ENCODE results near the gene UQCRH.
"Not testable (repeated sequence)": the region's sequence is repeated elsewhere in the genome, so short reads cannot be mapped to it uniquely, and the experiment has no call there.

Gene UQCRH

DNA sequence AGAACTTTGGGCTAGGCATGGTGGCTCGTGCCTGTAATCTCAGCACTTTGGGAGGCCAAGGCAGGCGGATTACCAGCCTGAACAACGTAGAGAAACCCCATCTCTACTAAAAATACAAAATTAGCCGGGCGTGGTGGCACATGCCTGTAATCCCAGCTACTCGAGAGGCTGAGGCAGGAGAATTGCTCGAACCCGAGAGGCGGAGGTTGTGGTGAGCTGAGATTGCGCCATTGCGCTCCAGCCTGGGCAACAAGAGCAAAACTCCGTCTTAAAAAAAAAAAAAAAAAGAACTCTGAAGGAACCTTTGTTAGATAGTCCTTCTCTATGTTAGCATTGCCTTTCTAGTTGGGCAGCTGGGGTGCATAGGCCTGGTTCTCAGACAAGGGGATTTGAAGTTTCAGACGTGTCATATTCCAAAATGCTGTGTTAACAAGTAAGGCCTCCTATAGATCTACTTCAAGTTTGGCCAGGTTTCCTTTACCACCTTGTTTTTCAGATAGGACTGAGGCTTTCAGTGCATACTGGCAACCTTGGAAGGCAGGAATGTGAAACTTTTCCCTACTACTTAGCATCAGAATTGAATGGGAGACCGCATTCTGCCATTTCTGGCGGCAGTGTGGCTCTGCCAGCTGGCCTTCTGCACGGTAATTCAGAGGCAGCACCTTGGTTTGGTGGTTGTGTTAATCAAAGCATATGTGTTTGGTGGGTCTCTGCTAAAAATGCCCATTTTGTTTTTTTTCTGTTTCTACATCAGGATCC is 6.1 kb downstream of the UQCRH start:
- no peak for DNase-seq (ENCODE audit: insufficient read length, low spot score)
- no peak for FAIRE-seq
- TF ChIP-seq, protein P1, sequence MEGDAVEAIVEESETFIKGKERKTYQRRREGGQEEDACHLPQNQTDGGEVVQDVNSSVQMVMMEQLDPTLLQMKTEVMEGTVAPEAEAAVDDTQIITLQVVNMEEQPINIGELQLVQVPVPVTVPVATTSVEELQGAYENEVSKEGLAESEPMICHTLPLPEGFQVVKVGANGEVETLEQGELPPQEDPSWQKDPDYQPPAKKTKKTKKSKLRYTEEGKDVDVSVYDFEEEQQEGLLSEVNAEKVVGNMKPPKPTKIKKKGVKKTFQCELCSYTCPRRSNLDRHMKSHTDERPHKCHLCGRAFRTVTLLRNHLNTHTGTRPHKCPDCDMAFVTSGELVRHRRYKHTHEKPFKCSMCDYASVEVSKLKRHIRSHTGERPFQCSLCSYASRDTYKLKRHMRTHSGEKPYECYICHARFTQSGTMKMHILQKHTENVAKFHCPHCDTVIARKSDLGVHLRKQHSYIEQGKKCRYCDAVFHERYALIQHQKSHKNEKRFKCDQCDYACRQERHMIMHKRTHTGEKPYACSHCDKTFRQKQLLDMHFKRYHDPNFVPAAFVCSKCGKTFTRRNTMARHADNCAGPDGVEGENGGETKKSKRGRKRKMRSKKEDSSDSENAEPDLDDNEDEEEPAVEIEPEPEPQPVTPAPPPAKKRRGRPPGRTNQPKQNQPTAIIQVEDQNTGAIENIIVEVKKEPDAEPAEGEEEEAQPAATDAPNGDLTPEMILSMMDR (IDR thresholded peaks at IDR 0.05; ENCODE audit: insufficient read depth, missing control alignments): no peak

DNA sequence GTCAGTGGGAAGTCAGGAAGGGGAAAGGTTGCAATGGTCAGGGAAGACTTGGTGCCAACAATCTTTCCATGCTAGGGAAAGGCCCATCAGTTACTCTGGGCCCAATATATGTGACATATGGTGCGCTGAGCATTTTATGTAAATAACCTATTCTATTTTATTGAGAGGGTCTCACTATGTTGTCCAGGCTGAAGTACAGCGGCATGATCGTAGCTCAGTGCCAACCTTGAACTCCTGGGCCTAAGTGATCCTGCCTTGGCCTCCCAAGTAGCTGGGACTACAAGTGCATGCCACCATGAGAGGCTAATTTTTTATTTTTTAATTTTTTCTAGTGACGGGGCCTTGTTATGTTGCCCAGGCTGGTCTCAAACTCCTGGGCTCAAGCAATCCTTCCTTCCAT is 6.8 kb downstream of the UQCRH start:
- DNase-seq (ENCODE audit: insufficient read length, low spot score) (no peak), FAIRE-seq (no peak)
- TF ChIP-seq, protein P1 (IDR thresholded peaks at IDR 0.05; ENCODE audit: insufficient read depth, missing control alignments): no peak

DNA sequence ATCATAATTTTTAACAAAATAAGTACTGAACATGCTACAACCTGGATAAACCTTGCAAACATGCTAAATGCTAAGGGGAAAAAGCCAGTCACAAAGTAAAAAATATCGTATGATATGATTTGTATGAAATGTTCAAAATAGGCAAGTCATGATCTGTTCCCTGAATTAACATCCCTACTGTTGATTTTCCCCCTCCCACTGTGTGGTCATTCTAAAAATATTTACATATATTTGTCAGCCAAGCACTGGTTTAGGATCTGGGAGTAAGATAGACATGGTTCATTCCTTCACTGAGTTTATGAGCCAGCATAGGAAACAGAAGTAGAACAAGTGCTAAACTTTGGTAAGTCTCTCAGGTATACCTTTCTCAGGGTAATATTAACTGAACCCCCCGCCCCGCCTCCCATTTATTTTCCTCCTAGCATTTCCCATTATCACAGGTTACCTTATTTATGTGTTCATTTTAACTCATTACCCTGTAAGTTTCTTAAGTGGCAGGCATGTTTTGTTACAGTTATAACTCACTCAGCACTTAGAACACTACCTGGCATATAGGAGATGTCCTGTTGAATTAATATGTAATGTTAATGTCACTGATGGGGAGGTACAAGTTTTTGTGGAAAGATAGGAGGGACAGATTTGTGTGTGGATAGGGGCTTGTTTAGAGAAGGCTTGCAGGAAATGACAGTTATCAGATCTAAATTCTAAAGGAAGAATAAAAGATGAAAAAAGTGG is 12.3 kb downstream of the UQCRH start:
- TF ChIP-seq, protein P1 (IDR thresholded peaks at IDR 0.05; ENCODE audit: insufficient read depth, missing control alignments): no peak
- FAIRE-seq (no peak), DNase-seq (ENCODE audit: insufficient read length, low spot score) (no peak)

DNA sequence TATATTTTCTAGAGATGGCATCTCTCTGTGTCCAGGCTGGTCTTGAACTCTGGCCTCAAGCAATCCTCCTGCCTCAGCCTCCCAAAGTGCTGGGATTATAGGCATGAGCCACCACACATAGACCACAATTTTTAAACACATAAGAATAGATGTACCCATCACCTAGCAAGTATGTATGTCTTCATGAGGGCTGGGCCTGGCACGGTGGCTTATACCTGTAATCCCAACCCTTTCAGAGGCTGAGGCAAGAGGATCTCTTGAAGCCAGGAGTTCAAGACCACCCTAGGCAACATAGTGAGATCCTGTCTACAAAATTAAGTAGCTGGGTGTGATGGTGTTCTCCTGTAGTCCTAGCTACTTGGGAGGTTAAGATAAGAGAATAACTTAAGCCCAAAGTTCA is 13.8 kb downstream of the UQCRH start:
- TF ChIP-seq, protein P1 (IDR thresholded peaks at IDR 0.05; ENCODE audit: insufficient read depth, missing control alignments): no peak
- FAIRE-seq: no peak
- no peak for DNase-seq (ENCODE audit: insufficient read length, low spot score)

GRCh38 chr1:46319301-46319700 is 15.8 kb downstream of the UQCRH start:
- not testable (repeated sequence) for DNase-seq (ENCODE audit: insufficient read length, low spot score); FAIRE-seq

- not testable (repeated sequence) for FAIRE-seq; DNase-seq (ENCODE audit: insufficient read length, low spot score)
Measured at GRCh38 chr1:46319960-46320914, 16.7 kb downstream of the UQCRH start.

- DNase-seq (ENCODE audit: insufficient read length, low spot score); FAIRE-seq: not testable (repeated sequence)
Measured at GRCh38 chr1:46322191-46322590, 18.7 kb downstream of the UQCRH start.

DNA sequence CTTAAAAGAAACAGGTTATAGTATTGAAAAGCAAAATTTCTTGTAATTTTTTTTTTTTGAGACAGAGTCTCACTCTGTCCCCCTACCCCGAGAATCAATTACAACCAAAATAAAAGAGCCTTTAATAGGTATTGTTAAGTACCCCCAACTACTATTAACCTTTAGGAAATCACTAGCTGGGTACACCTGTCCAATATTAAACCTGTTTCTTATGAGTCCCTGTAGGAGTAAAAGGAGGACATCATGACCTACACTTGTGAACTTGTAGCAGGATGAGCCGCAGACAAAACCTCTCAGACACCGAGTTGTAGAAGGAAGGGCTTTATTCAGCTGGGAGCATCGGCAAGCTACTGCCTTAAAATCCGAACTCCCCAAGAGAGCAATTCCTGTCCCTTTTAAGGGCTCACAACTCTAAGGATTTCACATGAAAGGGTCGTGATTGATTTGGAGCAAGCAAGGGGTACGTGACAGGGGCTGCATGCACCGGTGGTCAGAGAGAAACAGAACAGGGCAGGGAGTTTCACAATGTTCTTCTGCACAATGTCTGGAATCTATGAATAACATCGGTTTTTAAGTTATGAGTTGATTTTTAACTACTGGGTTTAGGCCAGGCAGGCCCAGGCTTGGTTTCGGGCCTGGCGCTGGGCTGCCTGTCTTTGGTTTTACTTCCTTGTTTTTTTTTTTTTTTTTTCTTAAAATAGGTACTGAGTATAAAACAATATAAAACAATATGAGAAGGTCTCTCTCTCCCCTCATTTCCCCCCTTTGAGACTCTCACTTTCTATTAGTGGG is 22.0 kb downstream of the UQCRH start:
- FAIRE-seq; DNase-seq (ENCODE audit: insufficient read length, low spot score): not testable (repeated sequence)

GRCh38 chr1:46328182-46328581 is 24.7 kb downstream of the UQCRH start:
- DNase-seq (ENCODE audit: insufficient read length, low spot score); FAIRE-seq: not testable (repeated sequence)

- DNase-seq (ENCODE audit: insufficient read length, low spot score): not testable (repeated sequence)
Measured at GRCh38 chr1:46329807-46330206, 26.3 kb downstream of the UQCRH start.

GRCh38 chr1:46330381-46330780 is 26.9 kb downstream of the UQCRH start:
- DNase-seq (ENCODE audit: insufficient read length, low spot score); FAIRE-seq: not testable (repeated sequence)

More at GRCh38 chr1:46329807-46330206, 26.3 kb downstream of the UQCRH start:
- not testable (repeated sequence) for FAIRE-seq

DNA sequence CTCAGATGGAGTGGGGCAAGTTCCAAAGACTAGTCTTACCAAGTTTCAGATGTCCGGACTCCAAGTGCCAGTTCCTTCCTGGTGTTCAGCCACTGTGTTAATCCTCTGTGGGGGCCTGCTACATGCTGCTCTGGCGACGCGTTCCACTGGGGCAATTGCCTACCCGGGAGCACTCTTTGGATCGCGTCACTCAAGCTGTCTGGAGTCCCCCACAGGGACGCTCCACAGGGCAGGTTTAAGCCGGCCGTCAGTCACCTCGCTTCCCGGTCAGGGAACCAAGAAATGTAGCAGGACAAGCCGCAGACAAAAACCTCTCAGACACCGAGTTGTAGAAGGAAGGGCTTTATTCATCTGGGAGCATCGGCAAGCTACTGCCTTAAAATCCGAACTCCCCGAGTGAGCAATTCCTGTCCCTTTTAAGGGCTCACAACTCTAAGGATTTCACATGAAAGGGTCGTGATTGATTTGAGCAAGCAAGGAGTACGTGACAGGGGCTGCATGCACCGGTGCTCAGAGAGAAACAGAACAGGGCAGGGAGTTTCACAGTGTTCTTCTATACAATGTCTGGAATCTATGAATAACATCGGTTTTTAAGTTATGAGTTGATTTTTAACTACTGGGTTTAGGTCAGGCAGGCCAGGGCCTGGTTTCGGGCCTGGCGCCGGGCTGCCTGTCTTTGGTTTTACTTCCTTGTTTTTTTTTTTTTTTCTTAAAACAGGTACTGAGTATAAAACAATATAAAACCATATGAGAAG is 28.5 kb downstream of the UQCRH start:
- DNase-seq (ENCODE audit: insufficient read length, low spot score); FAIRE-seq: not testable (repeated sequence)
